Fibroblast of skin of scalp (primary cell): ENCODE data around the gene NLK.
"Not testable (repeated sequence)": the region's sequence is repeated elsewhere in the genome, so short reads cannot be mapped to it uniquely, and the experiment has no call there.

Source experiments
- DNase-seq: peaks from one replicate; pipeline ENCODE4 v3.0.0-alpha.2; 2013

The NLK gene

DNA sequence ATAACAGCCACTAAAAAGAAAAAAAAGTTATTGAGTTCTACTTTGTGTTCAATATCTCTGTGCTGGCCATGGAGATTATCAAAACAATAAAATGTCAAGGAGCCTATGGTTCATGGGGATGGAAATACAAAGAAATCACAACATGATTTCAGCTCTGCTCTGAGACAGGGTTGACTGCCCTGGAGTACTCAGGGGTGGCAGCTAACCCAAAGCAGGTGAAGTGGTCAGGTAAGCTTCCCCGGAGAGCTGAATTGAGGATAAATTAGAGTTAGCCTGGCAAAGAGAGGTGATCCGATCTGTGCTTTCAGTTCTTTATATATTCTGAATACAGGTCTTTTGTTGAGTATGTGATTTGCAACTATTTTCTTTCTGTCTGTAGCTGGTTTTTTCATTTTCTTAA is 157.3 kb downstream of the NLK start:
- no peak for DNase-seq

DNA sequence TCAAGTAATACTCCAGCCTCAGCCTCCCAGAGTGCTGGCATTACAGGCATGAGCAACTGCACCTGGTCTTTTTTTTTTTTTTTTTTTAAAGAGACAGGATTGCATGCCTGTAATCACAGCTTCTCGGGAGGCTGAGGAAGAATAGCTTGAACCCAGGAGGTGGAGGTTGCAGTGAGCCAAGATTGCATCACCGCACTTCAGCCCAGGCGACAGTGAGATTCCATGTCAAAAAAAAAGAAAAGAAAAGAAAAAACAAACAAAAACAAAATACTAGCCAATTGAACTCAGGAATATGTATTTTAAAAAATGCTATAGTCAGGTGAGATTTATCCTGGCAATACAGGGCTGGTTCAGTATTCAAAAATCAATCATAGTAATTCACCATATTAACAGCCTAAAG is 158.8 kb downstream of the NLK start:
- DNase-seq, result no peak

DNA sequence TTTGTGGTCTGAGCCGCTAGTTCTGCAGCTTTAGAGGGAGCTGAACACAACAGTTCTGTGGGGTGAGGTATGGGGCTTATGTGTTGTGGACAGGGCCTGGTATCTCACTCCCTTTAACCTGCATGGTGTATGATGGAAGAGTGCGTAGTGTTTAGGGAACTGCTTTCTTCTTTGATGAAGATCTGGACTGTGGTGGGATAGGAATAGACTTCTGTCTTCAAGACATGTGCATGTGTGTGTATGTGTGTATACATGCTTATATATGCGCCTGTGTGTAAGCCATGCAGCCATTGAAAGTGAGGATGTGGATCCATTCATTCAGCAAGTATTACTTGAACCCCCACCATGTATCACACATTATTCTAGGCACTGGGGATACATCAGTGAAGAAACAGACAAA is 161.8 kb downstream of the NLK start:
- DNase-seq, result no peak

DNA sequence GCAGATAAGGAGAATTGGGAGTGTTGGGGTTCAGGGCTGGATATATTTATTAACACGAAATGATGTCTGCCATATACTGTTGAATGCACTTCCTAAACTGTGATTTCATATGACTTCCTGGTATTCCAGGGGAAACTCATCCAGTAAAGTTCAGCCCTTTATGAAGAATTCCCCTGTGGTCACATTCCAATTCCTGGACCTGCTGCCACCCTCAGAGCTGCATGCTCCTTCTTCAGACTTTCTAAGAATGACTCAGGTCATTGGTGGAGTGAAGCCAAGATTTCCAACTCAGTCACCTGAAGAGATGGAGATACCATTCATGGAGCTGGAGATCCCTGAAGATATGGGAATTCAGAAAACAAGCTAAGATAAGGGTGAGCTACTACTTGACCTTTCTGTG is 162.3 kb downstream of the NLK start:
- peak; percentile 53 for DNase-seq

DNA sequence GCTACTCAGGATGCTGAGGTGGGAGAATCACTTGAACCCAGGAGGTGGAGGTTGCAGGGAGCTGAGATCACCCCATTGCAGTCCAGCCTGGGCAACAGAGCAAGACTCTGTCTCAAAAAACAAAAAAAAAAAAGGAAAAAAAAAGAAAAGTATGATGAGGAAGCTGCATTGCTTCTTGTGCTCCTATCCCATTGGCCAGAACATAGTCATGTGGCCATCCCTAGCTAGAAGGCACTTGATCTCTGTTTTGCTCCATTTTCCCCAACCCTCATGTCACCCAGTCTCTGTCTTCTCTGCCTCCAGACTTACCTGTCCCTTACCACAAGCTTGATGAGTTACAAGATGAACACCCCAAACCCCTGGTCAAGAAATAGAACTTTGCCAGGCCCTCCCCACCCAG is 163.8 kb downstream of the NLK start:
- DNase-seq, result no peak

DNA sequence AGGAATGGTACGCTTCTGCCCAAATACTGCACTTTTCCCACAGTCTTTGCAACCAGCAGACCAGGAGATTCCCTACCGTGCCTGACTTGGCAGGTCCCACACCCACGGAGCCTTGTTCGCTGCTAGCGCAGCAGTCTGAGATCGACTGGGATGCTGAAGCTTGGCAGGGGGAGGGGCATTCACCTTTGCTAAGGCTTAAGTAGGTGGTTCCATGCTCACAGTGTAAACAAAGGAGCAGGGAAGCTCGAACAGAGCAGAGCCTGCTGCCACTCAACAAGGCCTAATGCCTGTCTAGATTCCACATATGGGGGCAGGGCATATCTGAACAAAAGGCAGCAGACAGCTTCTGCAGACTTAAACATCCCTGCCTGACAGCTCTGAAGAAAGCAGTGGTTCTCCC is 169.3 kb downstream of the NLK start:
- no peak for DNase-seq

DNA sequence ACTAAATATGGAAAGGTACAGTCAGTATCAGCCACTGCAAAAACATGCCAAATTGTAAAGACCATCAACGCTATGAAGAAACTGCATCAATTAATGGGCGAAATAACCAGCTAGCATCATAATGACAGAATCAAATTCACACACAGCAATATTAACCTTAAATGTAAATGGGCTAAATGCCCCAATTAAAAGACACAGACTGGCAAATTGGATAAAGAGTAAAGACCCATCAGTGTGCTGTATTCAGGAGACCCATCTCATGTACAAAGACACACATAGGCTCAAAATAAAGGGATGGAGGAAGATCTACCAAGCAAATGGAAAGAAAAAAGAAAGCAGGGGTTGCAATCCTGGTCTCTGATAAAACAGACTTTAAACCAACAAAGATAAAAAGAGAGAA is 171.1 kb downstream of the NLK start:
- DNase-seq, result not testable (repeated sequence)

DNA sequence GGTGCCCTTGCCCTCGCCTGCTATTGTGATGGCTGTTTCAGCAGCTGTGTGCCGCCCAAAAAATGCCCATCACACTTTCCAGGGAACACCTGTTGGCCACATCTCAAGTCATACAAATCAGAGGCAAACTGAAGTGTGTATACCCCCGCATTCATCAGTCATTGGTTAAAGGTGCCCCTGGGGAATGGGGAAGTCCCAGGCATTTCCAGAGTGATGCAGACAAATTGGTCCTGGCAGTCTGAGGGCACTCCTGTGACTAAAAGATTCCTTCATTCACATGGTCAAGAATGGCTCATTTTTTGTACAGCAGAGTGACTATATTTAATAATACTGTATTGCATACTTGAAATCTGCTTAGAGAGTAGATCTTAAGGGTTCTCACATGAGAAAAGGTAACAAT is 173.6 kb downstream of the NLK start:
- no peak for DNase-seq

DNA sequence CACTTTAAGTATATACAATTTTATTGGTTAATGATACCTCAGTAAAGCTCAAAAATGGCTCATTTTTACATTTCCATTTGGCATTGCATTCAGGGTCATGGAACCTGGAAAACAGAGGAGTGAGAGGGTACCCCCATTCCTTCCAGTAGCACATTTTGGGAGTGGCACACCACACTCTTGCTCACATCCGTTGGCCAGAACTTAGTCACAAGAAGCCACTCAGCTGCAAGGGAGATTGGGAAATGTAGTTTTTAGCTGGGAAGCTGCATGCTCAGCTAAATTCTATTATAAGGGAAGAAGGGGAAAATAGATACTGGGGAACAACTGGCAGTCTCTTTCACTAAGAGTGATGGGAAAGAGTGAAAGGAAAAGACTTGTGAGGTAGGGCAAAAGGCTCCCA is 174.1 kb downstream of the NLK start:
- DNase-seq, result peak; percentile 21

DNA sequence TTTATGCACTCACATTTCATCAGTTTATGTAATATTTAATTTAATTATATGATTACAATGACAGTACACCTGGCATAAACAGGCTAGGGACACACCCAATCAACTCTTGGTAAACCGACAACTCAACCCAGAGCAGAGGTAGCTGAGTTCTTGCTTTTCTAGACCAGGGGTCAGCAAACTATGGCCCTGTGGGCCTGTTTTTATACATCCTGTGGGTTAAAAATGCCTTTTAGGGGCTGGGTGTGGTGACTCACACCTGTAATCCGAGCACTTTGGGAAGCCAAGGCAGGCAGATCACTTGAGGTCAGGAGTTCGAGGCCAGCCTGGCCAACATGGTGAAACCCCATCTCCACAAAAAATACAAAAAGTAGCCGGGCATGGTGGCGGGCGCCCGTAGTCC is 177.3 kb downstream of the NLK start:
- DNase-seq, result no peak

DNA sequence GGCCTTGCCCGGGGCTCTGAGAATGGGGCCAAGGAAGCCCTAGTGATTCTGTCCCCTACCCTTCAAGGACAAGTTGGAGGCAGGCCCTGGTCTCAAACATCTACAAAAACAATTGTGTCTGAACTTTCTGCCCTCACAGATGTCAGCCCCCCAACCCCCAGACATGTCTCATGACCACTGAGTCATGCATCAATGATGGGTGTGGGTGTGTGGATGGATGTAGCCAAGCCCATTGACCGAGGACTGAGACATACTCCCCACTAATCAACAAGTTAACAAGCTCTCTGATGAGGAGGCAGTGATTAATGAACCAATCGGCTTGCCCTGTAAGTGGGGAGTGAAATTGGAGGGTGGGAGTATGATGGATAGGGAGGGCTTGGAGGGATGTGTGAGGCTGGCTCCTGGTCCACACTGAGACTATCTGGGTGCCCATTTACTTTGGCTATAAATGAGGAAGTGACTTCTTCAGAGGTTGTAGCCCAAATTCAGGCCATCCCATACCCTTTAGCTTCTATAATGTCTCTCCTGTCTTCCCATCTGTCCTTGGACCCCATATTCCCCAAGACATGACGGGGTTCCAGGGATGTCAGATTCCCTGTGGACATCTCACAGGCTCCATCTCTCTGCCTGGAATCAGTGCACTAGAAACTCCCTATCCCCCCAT is 179.4 kb downstream of the NLK start:
- no peak for DNase-seq

DNA sequence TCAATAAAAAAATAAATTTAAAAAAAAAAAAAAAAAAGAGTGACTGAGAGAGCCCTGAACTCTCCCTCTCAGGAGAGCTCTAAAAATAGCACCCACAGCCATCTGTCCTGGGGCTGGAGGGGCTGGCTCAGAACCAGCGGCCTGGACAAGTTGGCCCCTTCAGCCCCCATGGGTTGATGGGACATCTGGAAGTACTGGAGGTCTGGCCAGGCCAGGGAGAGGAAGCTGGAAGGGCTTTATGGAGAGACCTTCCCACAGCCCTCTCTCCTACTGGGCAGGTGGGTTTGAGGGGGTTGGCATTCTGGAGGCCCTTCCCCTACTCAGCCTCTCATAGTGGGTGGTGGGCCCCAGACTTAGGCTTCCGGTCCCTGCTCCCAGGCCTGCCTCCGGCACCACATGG is 182.8 kb downstream of the NLK start:
- no peak for DNase-seq

DNA sequence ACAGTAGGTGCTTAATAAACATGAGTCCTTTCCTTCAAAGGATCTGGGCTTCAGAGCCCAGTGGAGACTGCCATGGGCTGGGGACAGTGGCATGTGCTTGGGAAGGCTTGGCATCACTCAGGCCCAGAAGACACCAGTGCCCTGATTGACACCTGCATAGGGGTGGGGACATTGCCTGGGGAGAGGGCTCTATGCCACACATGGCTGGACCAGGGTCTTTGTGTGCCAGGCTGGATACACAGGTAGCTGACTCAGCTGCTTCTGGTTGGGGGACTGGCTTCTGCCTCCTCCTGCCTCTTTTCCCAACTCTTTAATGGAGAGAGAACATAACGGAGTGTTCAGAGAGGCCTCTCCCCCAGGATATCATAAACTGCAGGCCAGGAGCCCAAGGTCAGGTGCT is 183.4 kb downstream of the NLK start:
- DNase-seq, result no peak

DNA sequence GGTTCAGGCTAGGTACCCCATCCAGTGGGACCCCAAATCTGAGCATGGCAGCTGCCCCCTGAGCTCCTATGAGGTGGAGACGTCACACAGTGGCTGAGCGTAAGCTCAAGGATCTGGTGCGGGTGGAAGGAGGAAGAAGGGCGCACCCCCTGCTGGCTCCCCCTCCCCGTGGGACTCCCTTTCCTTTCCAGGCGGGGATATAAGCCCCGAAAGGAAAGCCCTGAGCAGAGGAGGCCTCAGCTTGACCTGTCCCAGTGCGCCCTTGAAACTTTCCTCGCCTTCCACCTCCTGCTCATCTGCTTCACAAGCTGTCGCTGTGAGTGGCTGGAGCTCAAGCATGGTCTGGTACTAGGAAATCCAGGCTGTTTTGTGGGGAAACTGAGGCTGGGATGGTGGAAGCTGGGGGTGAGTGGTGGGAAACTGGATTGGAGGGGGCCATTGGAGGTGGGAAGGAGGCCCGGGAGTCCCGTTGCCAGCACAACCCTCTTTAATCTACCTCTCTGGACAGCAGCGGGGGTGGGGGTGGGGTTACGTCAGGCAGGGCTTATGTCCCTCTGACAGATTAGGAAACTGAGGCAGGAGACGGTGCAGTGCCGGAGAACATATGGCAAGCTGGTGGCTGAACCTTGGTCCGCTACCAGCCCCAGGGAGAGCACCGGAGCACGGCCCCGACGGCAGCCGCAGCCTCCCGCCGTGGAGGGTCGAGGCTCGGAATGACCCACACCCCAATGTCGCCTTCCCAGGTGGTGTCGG is 184.3 kb downstream of the NLK start:
- DNase-seq, result no peak

DNA sequence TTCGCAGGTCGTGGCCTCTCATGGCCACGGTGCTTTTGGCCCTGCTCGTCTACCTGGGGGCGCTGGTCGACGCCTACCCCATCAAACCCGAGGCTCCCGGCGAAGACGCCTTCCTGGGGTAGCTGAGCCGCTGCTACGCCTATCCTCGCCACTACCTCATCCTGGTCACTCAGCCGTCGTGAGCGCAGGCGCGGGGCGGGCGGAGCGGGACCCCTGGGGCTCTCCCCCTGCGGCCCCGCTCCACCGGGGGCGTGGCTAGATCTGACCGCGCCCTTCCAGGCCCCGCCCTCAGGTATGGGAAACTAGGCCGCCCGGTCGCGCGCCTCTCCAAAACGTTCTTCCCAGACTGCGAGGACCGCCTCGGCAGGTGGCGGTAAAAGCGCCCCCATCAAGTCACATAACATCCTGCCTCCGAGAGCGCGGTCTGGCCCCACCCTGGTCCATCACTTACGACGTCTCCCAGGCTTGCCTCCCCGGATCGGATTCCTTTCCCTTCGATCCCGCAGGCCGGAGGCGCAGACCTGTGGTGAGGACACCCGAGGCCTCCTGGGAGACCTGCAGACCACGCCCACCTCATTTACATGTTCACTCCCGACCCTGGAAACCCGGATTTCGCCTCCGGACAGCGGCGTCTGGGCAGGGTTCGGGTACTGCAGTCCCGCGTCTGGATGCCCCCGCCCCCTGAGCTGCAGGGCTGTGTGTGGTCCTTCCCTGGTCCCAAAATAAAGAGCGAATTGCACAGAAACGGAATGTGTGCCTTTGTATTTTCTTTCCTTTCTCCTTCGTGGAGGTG is 185.0 kb downstream of the NLK start:
- peak; percentile 34 for DNase-seq

DNA sequence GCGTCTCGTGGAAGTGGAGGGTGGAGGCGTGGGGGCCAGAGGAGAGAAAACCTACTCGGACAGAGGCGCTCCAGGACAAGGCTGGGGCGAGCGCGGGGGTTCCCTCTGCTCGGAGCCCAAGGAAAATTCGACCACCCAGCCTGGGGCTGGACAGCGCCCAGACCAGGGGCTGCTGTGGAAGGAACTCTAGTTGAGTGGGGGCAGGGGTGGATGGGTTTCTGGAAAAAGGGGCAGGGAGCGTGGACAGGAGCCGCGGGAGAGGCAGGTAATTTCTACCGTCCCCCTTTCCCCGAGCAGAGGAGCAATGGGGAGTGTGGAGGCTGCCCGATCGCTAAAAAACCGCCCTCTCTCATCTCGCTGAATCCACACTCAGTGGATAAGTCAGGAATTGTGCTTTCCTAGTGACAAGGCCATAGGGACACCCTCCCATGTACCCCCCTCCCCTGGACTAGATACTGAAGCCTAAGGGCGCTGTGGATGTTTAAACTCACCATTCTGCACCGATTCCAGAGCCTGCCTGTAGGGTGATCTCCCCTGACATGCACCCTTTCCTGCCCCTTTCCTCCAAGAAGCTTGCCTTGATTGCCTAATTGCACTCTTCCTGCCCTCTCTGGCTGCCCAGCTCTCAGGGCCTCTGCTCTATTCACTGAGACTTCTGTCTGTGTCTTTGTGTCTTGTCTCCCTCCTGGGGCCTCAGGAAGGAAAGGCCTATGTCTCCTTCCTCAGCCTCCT is 185.8 kb downstream of the NLK start:
- DNase-seq, result no peak

DNA sequence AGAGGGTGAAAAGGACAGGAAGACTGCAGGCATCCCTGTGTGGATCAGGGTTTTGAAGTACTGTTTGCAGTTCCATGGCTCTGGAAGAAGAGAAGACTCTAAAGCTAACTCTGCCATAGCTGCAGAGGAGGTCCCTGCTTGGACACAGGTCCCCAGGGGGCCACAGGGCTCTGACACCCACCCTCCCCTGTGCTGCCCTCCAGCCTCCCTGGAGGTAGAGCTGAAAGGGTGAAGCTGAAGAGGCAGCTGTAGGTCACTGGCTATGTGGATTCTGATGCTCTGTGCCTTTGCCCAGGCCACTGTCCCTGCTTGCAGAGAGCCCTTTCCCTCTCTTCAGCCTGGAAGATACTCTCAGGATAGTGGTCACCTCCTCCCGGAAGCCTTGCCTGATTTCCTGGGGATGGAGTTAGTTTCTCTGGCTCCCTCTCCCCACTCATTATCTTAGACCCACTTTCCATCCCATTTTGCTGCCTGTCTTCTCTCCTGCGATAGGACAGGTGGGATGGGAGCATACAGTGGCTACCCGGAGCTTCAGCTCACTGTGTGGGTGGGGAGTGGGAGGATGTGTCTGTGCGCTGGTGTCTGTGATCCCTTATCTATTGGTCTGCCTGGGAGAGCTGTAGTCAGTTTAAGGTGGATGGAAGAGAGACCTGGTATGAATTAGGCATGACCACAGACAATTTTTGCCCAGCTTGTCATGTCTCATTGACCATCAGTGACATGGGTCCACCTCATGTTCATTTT is 186.7 kb downstream of the NLK start:
- DNase-seq, result no peak

DNA sequence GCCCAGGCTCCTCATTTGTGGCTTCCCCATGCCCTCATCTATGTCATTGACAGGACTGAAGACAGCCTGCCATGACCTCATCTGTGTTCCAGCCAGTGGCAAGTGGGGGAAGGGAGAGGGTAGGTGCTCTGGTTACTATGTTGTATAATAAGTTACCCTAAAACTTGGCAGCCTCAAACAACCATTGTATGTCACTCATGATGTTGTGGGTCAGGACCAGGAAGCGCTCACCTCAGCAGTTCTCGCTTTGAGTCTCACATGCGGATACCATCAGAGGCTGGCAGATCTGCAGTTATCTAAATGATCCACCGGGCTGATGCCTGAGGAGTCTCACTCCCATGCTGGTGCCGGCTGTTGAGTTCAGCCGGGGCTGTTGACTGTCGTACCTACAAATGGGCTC is 187.5 kb downstream of the NLK start:
- DNase-seq, result no peak

DNA sequence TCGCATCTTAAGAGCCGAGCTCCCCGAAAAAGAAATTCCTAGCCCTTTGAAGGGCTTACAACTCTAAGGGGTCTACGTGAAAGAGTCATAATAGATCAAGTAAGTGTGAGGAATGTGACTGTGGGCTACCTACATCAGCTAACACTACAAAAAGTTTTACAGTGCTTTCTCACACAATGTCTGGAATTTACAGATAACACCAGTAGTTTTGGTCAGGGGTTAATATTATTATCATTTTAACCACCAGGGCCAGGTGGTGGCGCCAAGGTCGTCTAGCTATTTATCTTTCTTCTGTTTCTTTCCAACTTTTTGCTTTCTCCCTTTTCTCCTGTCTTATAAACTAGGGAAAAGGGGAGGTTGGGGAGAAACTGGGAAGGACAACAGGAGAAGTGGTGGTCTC is 188.1 kb downstream of the NLK start:
- DNase-seq, result not testable (repeated sequence)

DNA sequence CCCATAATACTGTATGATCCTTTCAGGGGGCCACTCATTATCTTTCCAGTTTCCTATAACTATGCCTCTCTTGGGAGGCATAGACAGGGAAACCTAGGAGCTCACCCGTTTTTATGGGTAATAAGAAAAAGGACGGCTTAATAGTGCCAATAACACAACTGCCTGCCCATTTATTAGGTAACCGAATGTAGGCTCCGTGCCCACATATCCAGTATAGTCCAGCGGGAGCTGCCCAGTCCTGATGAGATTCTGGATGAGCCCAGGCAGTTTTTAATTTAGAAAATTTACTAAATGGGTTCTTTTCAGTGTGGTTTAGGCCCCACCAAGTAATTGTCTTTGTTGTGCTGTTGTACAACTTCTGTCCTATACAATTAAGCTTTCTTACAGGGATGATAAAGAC is 189.1 kb downstream of the NLK start:
- not testable (repeated sequence) for DNase-seq

DNA sequence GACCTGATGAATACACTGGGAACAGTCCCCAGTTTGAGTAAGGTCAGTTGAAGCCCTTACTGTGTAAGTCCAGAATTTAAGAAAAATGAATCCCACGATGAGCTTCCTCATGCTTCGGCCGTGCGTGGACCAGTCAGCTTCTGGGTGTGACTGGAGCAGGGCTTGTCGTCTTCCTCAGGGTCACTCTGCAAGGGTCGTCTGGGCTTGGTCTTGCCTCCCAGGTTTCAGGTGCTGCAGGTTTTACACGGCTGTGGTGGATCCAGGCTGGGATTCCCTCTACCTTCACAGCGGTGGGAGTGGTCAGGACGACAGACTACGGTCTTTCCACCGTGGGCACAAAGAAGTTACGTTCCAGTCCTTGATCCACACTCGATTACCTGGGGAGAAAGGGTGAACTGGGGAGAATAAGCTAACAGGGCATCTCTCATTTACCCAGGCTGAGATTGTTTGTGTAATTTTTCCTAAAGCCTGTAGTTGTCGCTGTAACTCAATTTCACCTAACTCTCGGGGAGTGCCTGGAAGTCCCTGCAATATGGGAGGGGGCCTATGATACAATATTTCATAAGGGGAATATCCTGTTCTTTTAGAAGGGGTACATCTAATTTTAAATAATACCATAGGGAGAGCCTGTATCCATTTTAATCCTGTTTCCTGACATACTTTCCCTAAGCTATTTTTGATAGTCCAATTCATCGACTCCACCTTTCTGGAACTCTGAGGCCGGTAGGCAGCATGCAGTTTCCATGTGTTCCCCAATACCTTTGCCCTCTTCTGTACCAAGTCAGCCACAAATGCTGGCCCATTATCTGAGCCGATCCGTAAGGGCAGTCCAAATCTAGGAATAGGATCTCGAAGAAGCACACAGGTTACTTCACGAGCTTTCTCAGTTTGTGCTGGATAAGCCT is 190.7 kb downstream of the NLK start:
- DNase-seq, result not testable (repeated sequence)
